ENCODE measurements around the gene VPS41.

Gene VPS41

GRCh38 chr7:38881015-38881414 is 28.0 kb downstream of the VPS41 start:
- 90 to 100% methylated on average over 2 to 3 of the region's 3 CpGs for WGBS, 2 experiments (ENCODE audit: insufficient coverage in 2 of 2)
- Histone ChIP-seq H3K9me3 (ENCODE audit: control insufficient read depth, low read length) (no peaks in the 10 kb centered on the region), H3K36me3 (ENCODE audit: control insufficient read depth, insufficient read depth, low read length) (no peaks in the 10 kb centered on the region), H3K4me1 (ENCODE audit: control insufficient read depth, insufficient read depth, low read length, poor library complexity, severe bottlenecking) (no peaks in the 10 kb centered on the region), H3K27ac (ENCODE audit: low read depth, low read length, severe bottlenecking) (no peak overlapping the region), H3K4me3 (ENCODE audit: extremely low read depth, insufficient read depth, low read length, poor library complexity, severe bottlenecking) (no peak overlapping the region)

GRCh38 chr7:38880454-38880853 is 28.5 kb downstream of the VPS41 start:
- no peaks in the 10 kb centered on the region for H3K36me3 ChIP-seq (ENCODE audit: control insufficient read depth, insufficient read depth, low read length)
- no peaks in the 10 kb centered on the region for H3K9me3 ChIP-seq (ENCODE audit: control insufficient read depth, low read length)
- 87 to 96% methylated on average over 2 to 3 of the region's 3 CpGs for WGBS, 2 experiments (ENCODE audit: insufficient coverage in 2 of 2)
- H3K4me3 ChIP-seq (ENCODE audit: extremely low read depth, insufficient read depth, low read length, poor library complexity, severe bottlenecking), result no peak overlapping the region
- no peak overlapping the region for H3K27ac ChIP-seq (ENCODE audit: low read depth, low read length, severe bottlenecking)
- H3K4me1 ChIP-seq (ENCODE audit: control insufficient read depth, insufficient read depth, low read length, poor library complexity, severe bottlenecking), result no peaks in the 10 kb centered on the region

GRCh38 chr7:38880035-38880434 is 29.0 kb downstream of the VPS41 start:
- Histone ChIP-seq H3K4me1 (ENCODE audit: control insufficient read depth, insufficient read depth, low read length, poor library complexity, severe bottlenecking) (no peaks in the 10 kb centered on the region), H3K9me3 (ENCODE audit: control insufficient read depth, low read length) (no peaks in the 10 kb centered on the region), H3K36me3 (ENCODE audit: control insufficient read depth, insufficient read depth, low read length) (no peaks in the 10 kb centered on the region), H3K4me3 (ENCODE audit: extremely low read depth, insufficient read depth, low read length, poor library complexity, severe bottlenecking) (no peak overlapping the region), H3K27ac (ENCODE audit: low read depth, low read length, severe bottlenecking) (no peak overlapping the region)
- WGBS, 2 experiments (ENCODE audit: insufficient coverage in 2 of 2), result no CpG with 5 or more reads among the region's 1 CpG

- no peaks in the 10 kb centered on the region for H3K4me1 ChIP-seq (ENCODE audit: control insufficient read depth, insufficient read depth, low read length, poor library complexity, severe bottlenecking)
- H3K9me3 ChIP-seq (ENCODE audit: control insufficient read depth, low read length), result no peaks in the 10 kb centered on the region
- H3K4me3 ChIP-seq (ENCODE audit: extremely low read depth, insufficient read depth, low read length, poor library complexity, severe bottlenecking), result no peak overlapping the region
- no peaks in the 10 kb centered on the region for H3K36me3 ChIP-seq (ENCODE audit: control insufficient read depth, insufficient read depth, low read length)
- no peak overlapping the region for H3K27ac ChIP-seq (ENCODE audit: low read depth, low read length, severe bottlenecking)
- WGBS, 2 experiments (ENCODE audit: insufficient coverage in 2 of 2), result 71 to 94% methylated on average over 2 to 4 of the region's 8 CpGs
Observed at GRCh38 chr7:38878694-38879457, 30.1 kb downstream of the VPS41 start.

GRCh38 chr7:38873433-38873832 is 35.6 kb downstream of the VPS41 start:
- H3K27ac ChIP-seq (ENCODE audit: low read depth, low read length, severe bottlenecking), result no peak overlapping the region
- 92% methylated on average over 2 of the region's 4 CpGs; no CpG with 5 or more reads in 1 of the 2 experiments for WGBS, 2 experiments (ENCODE audit: insufficient coverage in 2 of 2)
- H3K4me1 ChIP-seq (ENCODE audit: control insufficient read depth, insufficient read depth, low read length, poor library complexity, severe bottlenecking), result peaks cover 5% of the 10 kb centered on the region
- H3K36me3 ChIP-seq (ENCODE audit: control insufficient read depth, insufficient read depth, low read length), result peaks cover under 1% of the 10 kb centered on the region
- no peak overlapping the region for H3K4me3 ChIP-seq (ENCODE audit: extremely low read depth, insufficient read depth, low read length, poor library complexity, severe bottlenecking)
- no peaks in the 10 kb centered on the region for H3K9me3 ChIP-seq (ENCODE audit: control insufficient read depth, low read length)

GRCh38 chr7:38872202-38872601 is 36.8 kb downstream of the VPS41 start:
- Histone ChIP-seq H3K4me1 (ENCODE audit: control insufficient read depth, insufficient read depth, low read length, poor library complexity, severe bottlenecking) (peaks cover 5% of the 10 kb centered on the region), H3K4me3 (ENCODE audit: extremely low read depth, insufficient read depth, low read length, poor library complexity, severe bottlenecking) (no peak overlapping the region), H3K9me3 (ENCODE audit: control insufficient read depth, low read length) (no peaks in the 10 kb centered on the region), H3K36me3 (ENCODE audit: control insufficient read depth, insufficient read depth, low read length) (peaks cover 10% of the 10 kb centered on the region), H3K27ac (ENCODE audit: low read depth, low read length, severe bottlenecking) (no peak overlapping the region)
- 92 to 100% methylated on average over 2 of the region's 5 CpGs for WGBS, 2 experiments (ENCODE audit: insufficient coverage in 2 of 2)

- H3K4me1 ChIP-seq (ENCODE audit: control insufficient read depth, insufficient read depth, low read length, poor library complexity, severe bottlenecking), result peaks cover 5% of the 10 kb centered on the region
- no peak overlapping the region for H3K4me3 ChIP-seq (ENCODE audit: extremely low read depth, insufficient read depth, low read length, poor library complexity, severe bottlenecking)
- 73 to 95% methylated on average over 2 to 3 of the region's 3 CpGs for WGBS, 2 experiments (ENCODE audit: insufficient coverage in 2 of 2)
Observed at GRCh38 chr7:38870147-38870546, 38.8 kb downstream of the VPS41 start.

GRCh38 chr7:38863601-38864291 is 45.2 kb downstream of the VPS41 start:
- H3K27ac ChIP-seq (ENCODE audit: low read depth, low read length, severe bottlenecking), result no peak overlapping the region
- no peak overlapping the region for H3K4me3 ChIP-seq (ENCODE audit: extremely low read depth, insufficient read depth, low read length, poor library complexity, severe bottlenecking)
- H3K9me3 ChIP-seq (ENCODE audit: control insufficient read depth, low read length), result no peaks in the 10 kb centered on the region
- H3K4me1 ChIP-seq (ENCODE audit: control insufficient read depth, insufficient read depth, low read length, poor library complexity, severe bottlenecking), result peaks cover 4% of the 10 kb centered on the region
- 80 to 83% methylated on average over 3 of the region's 7 CpGs for WGBS, 2 experiments (ENCODE audit: insufficient coverage in 2 of 2)
- H3K36me3 ChIP-seq (ENCODE audit: control insufficient read depth, insufficient read depth, low read length), result peaks cover 10% of the 10 kb centered on the region

More at GRCh38 chr7:38870147-38870546, 38.8 kb downstream of the VPS41 start:
- no peak overlapping the region for H3K27ac ChIP-seq (ENCODE audit: low read depth, low read length, severe bottlenecking)
- H3K9me3 ChIP-seq (ENCODE audit: control insufficient read depth, low read length), result no peaks in the 10 kb centered on the region
- peaks cover 10% of the 10 kb centered on the region for H3K36me3 ChIP-seq (ENCODE audit: control insufficient read depth, insufficient read depth, low read length)

- H3K36me3 ChIP-seq (ENCODE audit: control insufficient read depth, insufficient read depth, low read length), result peaks cover 2% of the 10 kb centered on the region
- WGBS, 2 experiments (ENCODE audit: insufficient coverage in 2 of 2), result 94 to 100% methylated on average over 1 to 3 of the region's 3 CpGs
- no peak overlapping the region for H3K4me3 ChIP-seq (ENCODE audit: extremely low read depth, insufficient read depth, low read length, poor library complexity, severe bottlenecking)
- no peaks in the 10 kb centered on the region for H3K9me3 ChIP-seq (ENCODE audit: control insufficient read depth, low read length)
- H3K27ac ChIP-seq (ENCODE audit: low read depth, low read length, severe bottlenecking), result no peak overlapping the region
- peaks cover 13% of the 10 kb centered on the region for H3K4me1 ChIP-seq (ENCODE audit: control insufficient read depth, insufficient read depth, low read length, poor library complexity, severe bottlenecking)
Observed at GRCh38 chr7:38862666-38863065, 46.3 kb downstream of the VPS41 start.

GRCh38 chr7:38858259-38858884 is 50.6 kb downstream of the VPS41 start:
- 83 to 100% methylated on average over 1 to 2 of the region's 5 CpGs for whole genome bisulfite sequencing, 2 experiments (ENCODE audit: insufficient coverage in 2 of 2)
- H3K4me3 ChIP-seq (ENCODE audit: extremely low read depth, insufficient read depth, low read length, poor library complexity, severe bottlenecking), result no peak overlapping the region
- H3K4me1 ChIP-seq (ENCODE audit: control insufficient read depth, insufficient read depth, low read length, poor library complexity, severe bottlenecking), result peaks cover 10% of the 10 kb centered on the region
- H3K9me3 ChIP-seq (ENCODE audit: control insufficient read depth, low read length), result no peaks in the 10 kb centered on the region
- peak overlapping the region; percentile 77 for H3K27ac ChIP-seq (ENCODE audit: low read depth, low read length, severe bottlenecking)
- no peaks in the 10 kb centered on the region for H3K36me3 ChIP-seq (ENCODE audit: control insufficient read depth, insufficient read depth, low read length)
